ENCODE measurements around the gene TTC33. TPM values are rescaled to one million over a fixed set of nuclear protein-coding genes. Genes with fewer than 3 reads are reported as not detected.

The TTC33 gene
- polyA plus RNA-seq, 1 of the 3 experiments (the other 2 are of a cell fraction) = 2.2 TPM

- no peaks in the 10 kb centered on the region for H4K20me1 ChIP-seq (ENCODE audit: insufficient read depth)
- H3K9me2 ChIP-seq = no peaks in the 10 kb centered on the region
- H3K4me3 ChIP-seq (ENCODE audit: low read depth in 2 of 2, low read length in 1 of 2) = no peak overlapping the region
- ChIA-PET POLR2A (no interaction called here), CTCF (no interaction called here)
- no peak for DNase-seq
- no peak overlapping the region for H3K27ac ChIP-seq (ENCODE audit: low read depth in 2 of 2, low read length in 1 of 2)
- WGBS (ENCODE audit: low lambda C conversion rate) = 5% methylated on average over 4 of the region's 4 CpGs
- no peak overlapping the region for H3K9ac ChIP-seq
- H3K4me1 ChIP-seq (ENCODE audit: control insufficient read depth in 1 of 2, insufficient read depth in 2 of 2, low read depth in 1 of 2, low read length in 1 of 2) = no peaks in the 10 kb centered on the region
- no peaks in the 10 kb centered on the region for H3K79me2 ChIP-seq (ENCODE audit: insufficient read depth)
- H3K4me2 ChIP-seq = no peak overlapping the region
- no peak for TF ChIP-seq GATA2 (CRISPR knock-in tag; IDR thresholded peaks at IDR 0.05)
- TF ChIP-seq FOXJ3 (CRISPR knock-in tag; IDR thresholded peaks at IDR 0.05) = no peak
- TF ChIP-seq USF1 (IDR thresholded peaks at IDR 0.05; ENCODE audit: borderline replicate concordance, low read depth) = no peak
- TF ChIP-seq MAX (IDR thresholded peaks at IDR 0.05; ENCODE audit: low read depth) = no peak
- TF ChIP-seq CHD2 (IDR thresholded peaks at IDR 0.05; ENCODE audit: low read length, partially characterized antibody) = no peak
- no peak for TF ChIP-seq USF2 (IDR thresholded peaks at IDR 0.05; ENCODE audit: borderline replicate concordance, low read depth, low read length)
- TF ChIP-seq RXRA (IDR thresholded peaks at IDR 0.05; ENCODE audit: borderline replicate concordance, low read depth) = no peak
- no peak for TF ChIP-seq REST (IDR thresholded peaks at IDR 0.05; ENCODE audit: low read depth, low read length)
- no peak for TF ChIP-seq SIN3A (IDR thresholded peaks at IDR 0.05; ENCODE audit: borderline replicate concordance, low read depth, low read length)
- no peak for TF ChIP-seq MEF2A (IDR thresholded peaks at IDR 0.05; ENCODE audit: borderline replicate concordance, low read depth)
- no peak for TF ChIP-seq ZBTB33 (IDR thresholded peaks at IDR 0.05; ENCODE audit: borderline replicate concordance, low read depth)
- no peak for TF ChIP-seq EZH2phosphoT487 (IDR thresholded peaks at IDR 0.05; ENCODE audit: borderline replicate concordance, low read depth)
- no peak for TF ChIP-seq FOXM1 (IDR thresholded peaks at IDR 0.05; ENCODE audit: low read depth)
- TF ChIP-seq GABPA (IDR thresholded peaks at IDR 0.05; ENCODE audit: low read depth) = no peak
- TF ChIP-seq EP300 (IDR thresholded peaks at IDR 0.05; ENCODE audit: borderline replicate concordance in 1 of 2, low read depth in 1 of 2, low read length in 1 of 2) = no peak
- H3K36me3 ChIP-seq (replicated peaks in 1 of 2; ENCODE audit: control insufficient read depth in 1 of 2, insufficient read depth in 2 of 2, low read length in 1 of 2) = no peaks in the 10 kb centered on the region
- no peak overlapping the region for H2AFZ ChIP-seq (ENCODE audit: low read depth)
- no peaks in the 10 kb centered on the region for H3K9me3 ChIP-seq
- H3F3A ChIP-seq (replicated peaks; ENCODE audit: insufficient read depth) = no peaks in the 10 kb centered on the region
- H3K27me3 ChIP-seq (ENCODE audit: insufficient read depth) = peaks cover 13% of the 10 kb centered on the region; the same call in 1 of the 2 replicates
Measured at GRCh38 chr5:40490464-40491111, 265.2 kb downstream of the TTC33 start.

Measured in SK-N-SH (cell line).